Measurements from ENCODE around the gene RAPGEFL1. TPM values are rescaled to one million over a fixed set of nuclear protein-coding genes. Genes with fewer than 3 reads are reported as not detected.
"Not testable (repeated sequence)": the region's sequence is repeated elsewhere in the genome, so short reads cannot be mapped to it uniquely, and the experiment has no call there.

RAPGEFL1 gene
- total RNA-seq, 4 donors from 2014 or later, result 1.5 to 5.4 (median 2.9) TPM

- Histone ChIP-seq H3K27ac (replicated peaks in 1 of 4) (peak overlapping the region in 2 of 4 donors; percentile 27 to 63), H3K36me3 (no peaks in the 10 kb centered on the region), H3K4me3 (no peak overlapping the region), H3K9me3 (no peaks in the 10 kb centered on the region), H3K27me3 (no peaks in the 10 kb centered on the region), H3K4me1 (peaks cover 0 to 7% (median 2%) of the 10 kb centered on the region in 4 donors)
- intact Hi-C loops (cut with DNase I), result no loop called here
- no peak for DNase-seq (ENCODE audit: extremely low spot score)
- WGBS, result 60% methylated on average over 2 of the region's 2 CpGs
- TF ChIP-seq POLR2A (IDR thresholded peaks at IDR 0.05; ENCODE audit: low read depth) (no peak), CTCF (IDR thresholded peaks at IDR 0.05) (no peak), EP300 (IDR thresholded peaks at IDR 0.05) (no peak), POLR2AphosphoS5 (IDR thresholded peaks at IDR 0.05) (no peak)
Measured at GRCh38 chr17:40209404-40210093, 32.3 kb downstream of the RAPGEFL1 start.

GRCh38 chr17:40213914-40214313, 36.6 kb downstream of the RAPGEFL1 start:
- intact Hi-C loops (cut with DNase I); H3K36me3 ChIP-seq; H3K27me3 ChIP-seq; DNase-seq (ENCODE audit: extremely low spot score); H3K9me3 ChIP-seq; H3K4me3 ChIP-seq; H3K27ac ChIP-seq (replicated peaks in 1 of 4): not testable (repeated sequence)
- 76% methylated on average over 6 of the region's 6 CpGs for WGBS
- H3K4me1 ChIP-seq, result peaks cover 0 to 13% (median 8%) of the 10 kb centered on the region in 4 donors

- TF ChIP-seq CTCF (IDR thresholded peaks at IDR 0.05) (no peak), EP300 (IDR thresholded peaks at IDR 0.05) (no peak), POLR2AphosphoS5 (IDR thresholded peaks at IDR 0.05) (no peak), POLR2A (IDR thresholded peaks at IDR 0.05; ENCODE audit: low read depth) (no peak)
- peak overlapping the region; percentile 73 to 97 (median 78) for H3K4me3 ChIP-seq
- WGBS, result 81% methylated on average over 7 of the region's 7 CpGs
- no peak for DNase-seq (ENCODE audit: extremely low spot score)
- peak overlapping the region; percentile 93 to 97 (median 94) for H3K27ac ChIP-seq (replicated peaks in 1 of 4)
- peaks cover 4 to 23% (median 21%) of the 10 kb centered on the region in 4 donors for H3K4me1 ChIP-seq
- intact Hi-C loops (cut with DNase I), result no loop called here
- H3K27me3 ChIP-seq, result no peaks in the 10 kb centered on the region
- no peaks in the 10 kb centered on the region for H3K36me3 ChIP-seq
- H3K9me3 ChIP-seq, result no peaks in the 10 kb centered on the region
Measured at GRCh38 chr17:40218006-40218739, 40.9 kb downstream of the RAPGEFL1 start.

- Histone ChIP-seq H3K27me3 (no peaks in the 10 kb centered on the region), H3K9me3 (no peaks in the 10 kb centered on the region), H3K27ac (replicated peaks in 1 of 4) (peak within 1 kb of the TSS; percentile 93 to 97 (median 94)), H3K4me1 (peaks cover 4 to 27% (median 26%) of the 10 kb centered on the region in 4 donors), H3K36me3 (no peaks in the 10 kb centered on the region), H3K4me3 (peak within 1 kb of the TSS; percentile 73 to 97 (median 78))
- DNase-seq (ENCODE audit: extremely low spot score), result peak; percentile 98
- intact Hi-C loops (cut with DNase I), result no loop called here
- no peak for TF ChIP-seq EP300 (IDR thresholded peaks at IDR 0.05)
- TF ChIP-seq POLR2A (IDR thresholded peaks at IDR 0.05; ENCODE audit: low read depth), result peak; percentile 46
- peak; percentile 86 to 94 for TF ChIP-seq POLR2AphosphoS5 (IDR thresholded peaks at IDR 0.05)
- TF ChIP-seq CTCF (IDR thresholded peaks at IDR 0.05), result peak; percentile 64 to 85 (median 79)
- 4% methylated on average over 32 of the region's 59 CpGs for WGBS
Measured at GRCh38 chr17:40218740-40219593, 41.7 kb downstream of the RAPGEFL1 start, which contains the start of gene WIPF2. TSS of gene WIPF2 (plus strand) at chr17:40219304. CDS start at chr17:40256460, 37,156 bp downstream.
